Breast epithelium (tissue), 4 donors: ENCODE results near the gene UQCRHL. TPM values are rescaled to one million over a fixed set of nuclear protein-coding genes. Genes with fewer than 3 reads are reported as not detected.
A peak's percentile ranks its signal among the peaks of the same experiment; 100 is the strongest.
"Not testable (repeated sequence)": the region's sequence is repeated elsewhere in the genome, so short reads cannot be mapped to it uniquely, and the experiment has no call there.

Source experiments
- DNase-seq, 2 donors: peaks; one replicate each; pipeline ENCODE4 v3.0.0-alpha.2; 2019; ENCODE audit warnings: low spot score in 2 of 2
- H3K27ac ChIP-seq, 2 donors: fragments of 200-600 bp; sonication (generic) in 1 of 2; one replicate each; pipeline ENCODE4 v1.5.1; 2016 to 2019; ENCODE audit warnings: mild to moderate bottlenecking in 1 of 2
- H3K27me3 ChIP-seq, 2 donors: fragments of 200-600 bp; sonication (generic) in 1 of 2; one replicate each; pipeline versions ENCODE4 v1.5.1 to v1.6.0; 2017 to 2019; ENCODE audit warnings: control low read depth in 1 of 2, mild to moderate bottlenecking in 1 of 2
- H3K36me3 ChIP-seq: fragments of 200-600 bp; one replicate; pipeline ENCODE4 v1.5.1; 2019
- H3K4me1 ChIP-seq, 2 donors: fragments of 200-600 bp; sonication (generic); one replicate each; pipeline ENCODE4 v1.5.1; 2016 to 2019; ENCODE audit warnings: control low read depth in 1 of 2
- H3K4me3 ChIP-seq, 3 donors: fragments of 200-600 bp; sonication (generic); 1 replicate in 2 of 3; 2 replicates in 1 of 3; pipeline ENCODE4 v1.5.1; 2016 to 2019; ENCODE audit warnings: mild to moderate bottlenecking in 3 of 3, moderate library complexity in 2 of 3
- H3K9me3 ChIP-seq, 2 donors: fragments of 200-600 bp; sonication (generic) in 1 of 2; one replicate each; pipeline ENCODE4 v1.5.1; 2016 to 2019; ENCODE audit warnings: control low read depth in 1 of 2
- CTCF ChIP-seq, 3 donors: fragments of 450-650 bp; IDR thresholded peaks; one replicate each; pipeline ENCODE4 v1.5.1; 2016 to 2017; ENCODE audit warnings: antibody characterized with exemption in 3 of 3, mild to moderate bottlenecking in 3 of 3, moderate library complexity in 3 of 3
- POLR2A ChIP-seq: fragments of 450-650 bp; IDR thresholded peaks from one replicate; pipeline ENCODE4 v1.6.1; 2016; ENCODE audit warnings: antibody characterized with exemption, mild to moderate bottlenecking, moderate library complexity
- POLR2AphosphoS5 ChIP-seq, 3 donors: sonication (generic); formaldehyde crosslinking; IDR thresholded peaks; one replicate each; pipeline ENCODE4 v1.6.1; 2017; ENCODE audit warnings: antibody characterized with exemption in 3 of 3
- intact Hi-C: fragments of 100-400 bp; cut with DNase I; formaldehyde crosslinking; loops from one replicate; pipeline ENCODE4 v1.15.1; 2023; ENCODE audit warnings: low total_unique reads
- total RNA-seq, 3 donors: library from RNA; depleted of rRNA; stranded (reverse); fragments of >200 nt; gene quantifications; one replicate each; pipeline ENCODE4 v1.1.0, GENCODE V29; 2016

Gene UQCRHL
- total RNA-seq, 3 donors from 2014 or later = 0.66 to 1.4 (median 1.2) TPM

- intact Hi-C loops = no loop called here
- H3K27ac ChIP-seq = peak overlapping the region; percentile 96 to 100
These were observed 29.6 kb upstream of the UQCRHL start for GRCh38 chr1:15836772-15837669.

GRCh38 chr1:15836511-15836771, 29.0 kb upstream of the UQCRHL start:
- H3K27me3 ChIP-seq, DNase-seq, H3K4me1 ChIP-seq, intact Hi-C loops, H3K36me3 ChIP-seq, H3K9me3 ChIP-seq: not testable (repeated sequence)
- Histone ChIP-seq H3K4me3 (peak overlapping the region; percentile 74 to 93 (median 82)), H3K27ac (peak overlapping the region; percentile 96 to 100)

More at GRCh38 chr1:15836772-15837669, 29.6 kb upstream of the UQCRHL start:
- no peaks in the 10 kb centered on the region for H3K4me1 ChIP-seq
- H3K36me3 ChIP-seq = no peaks in the 10 kb centered on the region
- TF ChIP-seq POLR2AphosphoS5 (IDR thresholded peaks at IDR 0.05) (no peak), POLR2A (no peak), CTCF (IDR thresholded peaks at IDR 0.05) (no peak)
- H3K27me3 ChIP-seq = no peaks in the 10 kb centered on the region
- peak overlapping the region; percentile 74 to 93 (median 82) for H3K4me3 ChIP-seq
- DNase-seq = no peak
- H3K9me3 ChIP-seq = no peaks in the 10 kb centered on the region

- intact Hi-C loops = no loop called here
- Histone ChIP-seq H3K9me3 (no peaks in the 10 kb centered on the region), H3K27me3 (no peaks in the 10 kb centered on the region), H3K4me1 (peaks cover 0 to 2% of the 10 kb centered on the region in 2 donors), H3K27ac (peak overlapping the region; percentile 96 to 100), H3K4me3 (peak overlapping the region; percentile 74 to 93 (median 82)), H3K36me3 (no peaks in the 10 kb centered on the region)
- peak; percentile 90 to 99 (median 94) for TF ChIP-seq POLR2AphosphoS5 (IDR thresholded peaks at IDR 0.05)
- no peak for TF ChIP-seq CTCF (IDR thresholded peaks at IDR 0.05)
- peak; percentile 72 for TF ChIP-seq POLR2A
- peak; percentile 99 for DNase-seq
These were observed 28.5 kb upstream of the UQCRHL start for GRCh38 chr1:15835741-15836510.

GRCh38 chr1:15835205-15835740, 27.8 kb upstream of the UQCRHL start:
- peak overlapping the region; percentile 74 to 93 (median 82) for H3K4me3 ChIP-seq
- peaks cover 0 to 8% of the 10 kb centered on the region in 2 donors for H3K4me1 ChIP-seq
- H3K27me3 ChIP-seq = no peaks in the 10 kb centered on the region
- H3K27ac ChIP-seq = peak overlapping the region; percentile 96 to 100
- peak in 1 of 2 donors; percentile 53 for DNase-seq
- H3K9me3 ChIP-seq = no peaks in the 10 kb centered on the region
- no peak for TF ChIP-seq POLR2AphosphoS5 (IDR thresholded peaks at IDR 0.05)
- TF ChIP-seq POLR2A = no peak
- no peak for TF ChIP-seq CTCF (IDR thresholded peaks at IDR 0.05)
- intact Hi-C loops = no loop called here
- no peaks in the 10 kb centered on the region for H3K36me3 ChIP-seq

- Histone ChIP-seq H3K27me3 (no peaks in the 10 kb centered on the region), H3K9me3 (no peaks in the 10 kb centered on the region), H3K27ac (peak overlapping the region; percentile 96 to 100), H3K4me3 (peak overlapping the region; percentile 74 to 93 (median 82)), H3K4me1 (peaks cover 0 to 13% of the 10 kb centered on the region in 2 donors), H3K36me3 (no peaks in the 10 kb centered on the region)
- DNase-seq = peak; percentile 83
- no peak for TF ChIP-seq POLR2A
- TF ChIP-seq CTCF (IDR thresholded peaks at IDR 0.05) = peak in 1 of 3 donors; percentile 8
- peak; percentile 41 to 77 (median 68) for TF ChIP-seq POLR2AphosphoS5 (IDR thresholded peaks at IDR 0.05)
- intact Hi-C loops = no loop called here
These were observed 27.2 kb upstream of the UQCRHL start for GRCh38 chr1:15834406-15835204.
